ENCODE measurements around the gene TXNDC5. TPM values are rescaled to one million over a fixed set of nuclear protein-coding genes. Genes with fewer than 3 reads are reported as not detected.

TXNDC5 gene
- total and polyA plus RNA-seq, 2 of the 13 experiments (the other 11 are each of a cell fraction or from before 2014, with no cell fraction given), result 287 to 578 TPM

- TF ChIP-seq, protein P1, sequence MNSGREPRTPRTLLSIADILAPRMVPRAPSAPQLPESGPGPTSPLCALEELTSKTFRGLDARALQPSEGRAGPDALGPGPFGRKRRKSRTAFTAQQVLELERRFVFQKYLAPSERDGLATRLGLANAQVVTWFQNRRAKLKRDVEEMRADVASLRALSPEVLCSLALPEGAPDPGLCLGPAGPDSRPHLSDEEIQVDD (CRISPR knock-in tag; IDR thresholded peaks at IDR 0.05; ENCODE audit: borderline replicate concordance), result 0 out of 2 replicates have a peak, but pooled peaks have one; percentile 37
- TF ChIP-seq KLF11 (CRISPR knock-in tag; IDR thresholded peaks at IDR 0.05), result peak; percentile 87
- no peak for TF ChIP-seq SUZ12 (IDR thresholded peaks at IDR 0.05; ENCODE audit: low read depth, low read length)
- TF ChIP-seq SMAD9 (CRISPR knock-in tag; IDR thresholded peaks at IDR 0.05), result 0 out of 2 replicates have a peak, but pooled peaks have one; percentile 62
- peak; percentile 96 for TF ChIP-seq ZNF501 (CRISPR knock-in tag; IDR thresholded peaks at IDR 0.05)
- TF ChIP-seq MYNN (CRISPR knock-in tag; IDR thresholded peaks at IDR 0.05; ENCODE audit: low read depth), result peak; percentile 85; the same call in 1 of the 2 replicates
- peak; percentile 66; the same call in 1 of the 2 replicates for TF ChIP-seq ZNF276 (CRISPR knock-in tag; IDR thresholded peaks at IDR 0.05; ENCODE audit: low read depth)
- no peak; the same call in 1 of the 2 replicates for TF ChIP-seq ZNF775 (CRISPR knock-in tag; IDR thresholded peaks at IDR 0.05; ENCODE audit: borderline replicate concordance)
- peak; percentile 66 for TF ChIP-seq ZNF781 (CRISPR knock-in tag; IDR thresholded peaks at IDR 0.05; ENCODE audit: borderline replicate concordance, not compliant biosample characterization)
- TF ChIP-seq CBX1 (IDR thresholded peaks at IDR 0.05; ENCODE audit: low read depth), result peak; percentile 84
- TF ChIP-seq RFX1 (IDR thresholded peaks at IDR 0.05), result no peak
- no peak for TF ChIP-seq ZNF318 (CRISPR knock-in tag; IDR thresholded peaks at IDR 0.05)
- TF ChIP-seq ZNF256 (CRISPR knock-in tag; conservative IDR thresholded peaks at IDR 0.05), result 0 out of 2 replicates have a peak, but pooled peaks have one; percentile 42
- peak; percentile 70; the same call in 1 of the 2 replicates for TF ChIP-seq ZNF790 (CRISPR knock-in tag; IDR thresholded peaks at IDR 0.05; ENCODE audit: borderline replicate concordance)
- TF ChIP-seq PHF5A (CRISPR knock-in tag; IDR thresholded peaks at IDR 0.05; ENCODE audit: low read depth, unreplicated experiment), result peak; percentile 40
- TF ChIP-seq HNRNPH1 (optimal IDR thresholded peaks at IDR 0.05; ENCODE audit: low read depth, low read length), result peak; percentile 49
- no peak for TF ChIP-seq IRF2 (CRISPR knock-in tag; IDR thresholded peaks at IDR 0.05)
- TF ChIP-seq RAD21 (CRISPR knock-in tag; IDR thresholded peaks at IDR 0.05), result peak; percentile 48; the same call in 1 of the 2 replicates
- no peak; the same call in 1 of the 2 replicates for TF ChIP-seq ZMAT3 (CRISPR knock-in tag; conservative IDR thresholded peaks at IDR 0.05)
These were observed 988 bp downstream of the TXNDC5 start (continued) for GRCh38 chr6:7909323-7910276.

All from HepG2 (cell line).